Karpas-422 (cell line): ENCODE results near the gene SDSL. TPM values are rescaled to one million over a fixed set of nuclear protein-coding genes. Genes with fewer than 3 reads are reported as not detected.

Experiments
- DNase-seq: peaks from one replicate; pipeline ENCODE4 v3.0.0-alpha.2; 2015
- H2AFZ ChIP-seq: fragments of 200-600 bp; sonication (generic); 2 replicates; pipeline ENCODE4 v1.6.1; 2014; ENCODE audit warnings: antibody characterized with exemption, low read length, mixed read lengths
- H3K27ac ChIP-seq: fragments of 200-600 bp; sonication (generic); 2 replicates; pipeline ENCODE4 v1.5.1; 2014; ENCODE audit warnings: mild to moderate bottlenecking, low read length, moderate library complexity
- H3K27me3 ChIP-seq: fragments of 200-600 bp; sonication (generic); 2 replicates; pipeline ENCODE4 v1.6.1; 2014; ENCODE audit warnings: low read length, mixed read lengths
- H3K36me3 ChIP-seq: fragments of 200-600 bp; sonication (generic); 2 replicates; pipeline ENCODE4 v1.6.1; 2014; ENCODE audit warnings: low read length, mixed read lengths; ENCODE audit not compliant: insufficient read depth
- H3K4me1 ChIP-seq: fragments of 200-600 bp; sonication (generic); 2 replicates; pipeline ENCODE4 v1.6.1; 2014; ENCODE audit warnings: mild to moderate bottlenecking, low read length, mixed read lengths
- H3K4me2 ChIP-seq: fragments of 200-600 bp; sonication (generic); 2 replicates; pipeline ENCODE4 v1.6.1; 2014; ENCODE audit warnings: low read length, low read depth, mild to moderate bottlenecking; ENCODE audit not compliant: poor library complexity, severe bottlenecking
- H3K4me3 ChIP-seq: fragments of 200-600 bp; sonication (generic); 2 replicates; pipeline ENCODE4 v1.5.1; 2014; ENCODE audit warnings: mild to moderate bottlenecking, antibody characterized with exemption, low read length, mixed read lengths
- H3K79me2 ChIP-seq: fragments of 200-600 bp; sonication (generic); 2 replicates; pipeline ENCODE4 v1.6.1; 2014; ENCODE audit warnings: mild to moderate bottlenecking, low read length, mixed read lengths
- H3K9ac ChIP-seq: fragments of 200-600 bp; sonication (generic); 2 replicates; pipeline ENCODE4 v1.6.0; 2014; ENCODE audit warnings: low read length
- H3K9me2 ChIP-seq: fragments of 200-600 bp; sonication (generic), shearing (Covaris generic); replicated peaks from 2 replicates; pipeline ENCODE4 v1.6.0; 2014; ENCODE audit warnings: mild to moderate bottlenecking, low read length, moderate library complexity; ENCODE audit not compliant: insufficient read depth
- H3K9me3 ChIP-seq: fragments of 300-700, 200-600 bp; sonication (generic); 2 replicates; pipeline ENCODE4 v1.6.1; 2014; ENCODE audit warnings: low read length, mixed read lengths
- H4K20me1 ChIP-seq: fragments of 200-600 bp; sonication (generic); 2 replicates; pipeline ENCODE4 v1.6.1; 2014; ENCODE audit warnings: mild to moderate bottlenecking, antibody characterized with exemption, low read length, low read depth; ENCODE audit not compliant: insufficient read depth
- total RNA-seq: library from RNA; depleted of rRNA; stranded (reverse); fragments of >200 nt; shearing (Covaris generic); gene quantifications from 2 replicates; pipeline ENCODE4 v1.2.3, GENCODE V29; 2014; ENCODE audit warnings: low replicate concordance

Gene SDSL
- total RNA-seq, 1 experiment from 2014 or later = not detected

- Histone ChIP-seq H3K27ac (no peak overlapping the region), H4K20me1 (no peaks in the 10 kb centered on the region), H3K4me2 (no peak overlapping the region), H3K4me1 (no peaks in the 10 kb centered on the region), H3K9ac (no peak overlapping the region), H3K27me3 (no peaks in the 10 kb centered on the region), H3K9me2 (no peaks in the 10 kb centered on the region), H2AFZ (no peak overlapping the region), H3K9me3 (no peaks in the 10 kb centered on the region), H3K4me3 (no peak overlapping the region), H3K36me3 (no peaks in the 10 kb centered on the region), H3K79me2 (no peaks in the 10 kb centered on the region)
- DNase-seq = no peak
Observed at GRCh38 chr12:113456199-113456598, 34.0 kb downstream of the SDSL start.

GRCh38 chr12:113456761-113457160 is 34.6 kb downstream of the SDSL start:
- no peak overlapping the region for H3K9ac ChIP-seq
- H3K9me3 ChIP-seq = no peaks in the 10 kb centered on the region
- no peak overlapping the region for H3K4me3 ChIP-seq
- no peak overlapping the region for H3K4me2 ChIP-seq
- no peaks in the 10 kb centered on the region for H3K79me2 ChIP-seq
- H3K27me3 ChIP-seq = no peaks in the 10 kb centered on the region
- DNase-seq = no peak
- no peak overlapping the region for H2AFZ ChIP-seq
- H3K4me1 ChIP-seq = no peaks in the 10 kb centered on the region
- H3K36me3 ChIP-seq = no peaks in the 10 kb centered on the region
- no peaks in the 10 kb centered on the region for H4K20me1 ChIP-seq
- no peak overlapping the region for H3K27ac ChIP-seq
- H3K9me2 ChIP-seq = no peaks in the 10 kb centered on the region

GRCh38 chr12:113457185-113457584 is 35.0 kb downstream of the SDSL start:
- Histone ChIP-seq H3K27ac (no peak overlapping the region), H4K20me1 (no peaks in the 10 kb centered on the region), H3K4me3 (no peak overlapping the region), H3K9me2 (no peaks in the 10 kb centered on the region), H3K9ac (no peak overlapping the region), H3K27me3 (no peaks in the 10 kb centered on the region), H3K4me1 (no peaks in the 10 kb centered on the region), H2AFZ (no peak overlapping the region), H3K79me2 (no peaks in the 10 kb centered on the region), H3K9me3 (no peaks in the 10 kb centered on the region), H3K4me2 (no peak overlapping the region), H3K36me3 (no peaks in the 10 kb centered on the region)
- no peak for DNase-seq

- no peak for DNase-seq
- no peak overlapping the region for H3K27ac ChIP-seq
Observed at GRCh38 chr12:113457710-113458109, 35.5 kb downstream of the SDSL start.

GRCh38 chr12:113459981-113460380 is 37.8 kb downstream of the SDSL start:
- H3K4me1 ChIP-seq = no peaks in the 10 kb centered on the region
- no peaks in the 10 kb centered on the region for H3K9me2 ChIP-seq
- no peak overlapping the region for H3K4me3 ChIP-seq
- H2AFZ ChIP-seq = no peak overlapping the region
- DNase-seq = no peak
- H3K79me2 ChIP-seq = no peaks in the 10 kb centered on the region
- H3K9me3 ChIP-seq = no peaks in the 10 kb centered on the region
- no peak overlapping the region for H3K4me2 ChIP-seq
- no peaks in the 10 kb centered on the region for H3K36me3 ChIP-seq
- no peaks in the 10 kb centered on the region for H3K27me3 ChIP-seq
- H3K9ac ChIP-seq = no peak overlapping the region
- no peak overlapping the region for H3K27ac ChIP-seq
- no peaks in the 10 kb centered on the region for H4K20me1 ChIP-seq

More at GRCh38 chr12:113457710-113458109, 35.5 kb downstream of the SDSL start:
- Histone ChIP-seq H4K20me1 (no peaks in the 10 kb centered on the region), H3K9ac (no peak overlapping the region), H2AFZ (no peak overlapping the region), H3K36me3 (no peaks in the 10 kb centered on the region), H3K27me3 (no peaks in the 10 kb centered on the region), H3K4me2 (no peak overlapping the region), H3K9me3 (no peaks in the 10 kb centered on the region), H3K4me3 (no peak overlapping the region), H3K9me2 (no peaks in the 10 kb centered on the region), H3K4me1 (no peaks in the 10 kb centered on the region), H3K79me2 (no peaks in the 10 kb centered on the region)

GRCh38 chr12:113461666-113462065 is 39.5 kb downstream of the SDSL start:
- no peaks in the 10 kb centered on the region for H3K27me3 ChIP-seq

GRCh38 chr12:113462117-113462774 is 40.1 kb downstream of the SDSL start:
- Histone ChIP-seq H4K20me1 (no peaks in the 10 kb centered on the region), H3K4me2 (no peak overlapping the region), H3K4me3 (no peak overlapping the region), H3K9ac (no peak overlapping the region), H3K36me3 (no peaks in the 10 kb centered on the region), H3K27me3 (no peaks in the 10 kb centered on the region), H3K27ac (no peak overlapping the region), H2AFZ (no peak overlapping the region), H3K79me2 (no peaks in the 10 kb centered on the region), H3K9me3 (no peaks in the 10 kb centered on the region), H3K9me2 (no peaks in the 10 kb centered on the region), H3K4me1 (no peaks in the 10 kb centered on the region)
- DNase-seq = peak; percentile 82

More at GRCh38 chr12:113461666-113462065, 39.5 kb downstream of the SDSL start:
- Histone ChIP-seq H3K9ac (no peak overlapping the region), H3K9me2 (no peaks in the 10 kb centered on the region), H3K36me3 (no peaks in the 10 kb centered on the region), H3K4me1 (no peaks in the 10 kb centered on the region), H3K79me2 (no peaks in the 10 kb centered on the region), H3K4me2 (no peak overlapping the region), H3K27ac (no peak overlapping the region), H4K20me1 (no peaks in the 10 kb centered on the region), H3K9me3 (no peaks in the 10 kb centered on the region), H3K4me3 (no peak overlapping the region), H2AFZ (no peak overlapping the region)
- peak; percentile 76 for DNase-seq

- Histone ChIP-seq H3K79me2 (no peaks in the 10 kb centered on the region), H3K4me1 (no peaks in the 10 kb centered on the region), H3K27me3 (no peaks in the 10 kb centered on the region), H3K4me2 (no peak overlapping the region), H3K9me3 (no peaks in the 10 kb centered on the region), H3K9ac (no peak overlapping the region), H3K9me2 (no peaks in the 10 kb centered on the region), H3K4me3 (no peak overlapping the region), H2AFZ (no peak overlapping the region), H3K36me3 (no peaks in the 10 kb centered on the region), H3K27ac (no peak overlapping the region), H4K20me1 (no peaks in the 10 kb centered on the region)
- no peak for DNase-seq
Observed at GRCh38 chr12:113462998-113463745, 41.0 kb downstream of the SDSL start.
